Endothelial cell of umbilical vein (primary cell): ENCODE results near the gene PAX6. TPM values are rescaled to one million over a fixed set of nuclear protein-coding genes. Genes with fewer than 3 reads are reported as not detected.

Source experiments
- BruUV-seq: library from RNA; stranded (reverse); fragments of 400-500 nt; replicated peaks from 2 replicates; lab custom pipeline; 2021; lab: Mats Ljungman, UMichigan
- CTCF ChIA-PET: fragments of 300-600, 350-600 bp; sonication (Branson Sonifier 250); formaldehyde crosslinking; loops from one replicate; lab custom pipeline; 2021; ENCODE audit warnings: antibody characterized with exemption, inconsistent platforms; lab: Charles Lee
- POLR2A ChIA-PET: fragments of 300-600, 350-600 bp; sonication (Branson Sonifier 250); formaldehyde crosslinking; loops from one replicate; lab custom pipeline; 2021; ENCODE audit warnings: antibody characterized with exemption, inconsistent platforms; lab: Charles Lee
- DNase-seq: peaks from one replicate; pipeline ENCODE4 v3.0.0-alpha.2; 2011; ENCODE audit warnings: low read depth, low spot score
- FAIRE-seq: peaks from 2 replicates; lab custom pipeline; 2011; peaks lifted over from hg19 to GRCh38; lab: Jason Lieb, UNC
- H2AFZ ChIP-seq: 2 replicates; pipeline ENCODE4 v1.6.0; 2012; ENCODE audit warnings: low read depth, low read length, control low read depth, inconsistent platforms
- H3K27ac ChIP-seq: 2 replicates; pipeline ENCODE4 v1.5.1; 2011; ENCODE audit warnings: low read depth, mild to moderate bottlenecking, control low read depth, low read length, moderate library complexity; ENCODE audit not compliant: insufficient read depth
- H3K27me3 ChIP-seq, 2 experiments: 2 replicates each; pipeline versions ENCODE4 v1.6.0 to v1.6.1; 2011; ENCODE audit warnings: low read length in 2 of 2, mixed read lengths in 1 of 2; ENCODE audit not compliant: control insufficient read depth in 2 of 2, insufficient read depth in 2 of 2
- H3K36me3 ChIP-seq, 2 experiments: 2 replicates in 1 of 2; 3 replicates in 1 of 2; pipeline ENCODE4 v1.5.1; 2011; ENCODE audit warnings: low read length in 2 of 2, mild to moderate bottlenecking in 1 of 2, moderate library complexity in 1 of 2; ENCODE audit not compliant: control insufficient read depth in 2 of 2, insufficient read depth in 2 of 2; ENCODE audit errors: extremely low read depth in 1 of 2
- H3K4me1 ChIP-seq: 3 replicates; pipeline ENCODE4 v1.5.1; 2011; ENCODE audit warnings: mild to moderate bottlenecking, low read length; ENCODE audit not compliant: control insufficient read depth, insufficient read depth; ENCODE audit errors: extremely low read depth
- H3K4me2 ChIP-seq: 2 replicates; pipeline ENCODE4 v1.6.1; 2011; ENCODE audit warnings: low read length, control low read depth, mixed read lengths; ENCODE audit not compliant: insufficient read depth
- H3K4me3 ChIP-seq, 3 experiments: fragments of 200-600 bp in 1 of 3; sonication (generic), shearing (Covaris generic) in 1 of 3; replicated peaks in 1 of 3; 2 replicates each; pipeline ENCODE4 v1.5.1; 2011 to 2016; ENCODE audit warnings: control low read depth in 3 of 3, low read length in 3 of 3, mild to moderate bottlenecking in 2 of 3, inconsistent platforms in 1 of 3, low read depth in 1 of 3, moderate library complexity in 1 of 3; ENCODE audit not compliant: insufficient read depth in 1 of 3
- H3K79me2 ChIP-seq: 2 replicates; pipeline ENCODE4 v1.6.0; 2012; ENCODE audit warnings: low read length, inconsistent platforms; ENCODE audit not compliant: control insufficient read depth, insufficient read depth
- H3K9ac ChIP-seq: replicated peaks from 2 replicates; pipeline ENCODE3; 2011; ENCODE audit warnings: low read length, control low read depth; ENCODE audit not compliant: insufficient read depth; ENCODE audit errors: extremely low read depth
- H3K9me1 ChIP-seq: replicated peaks from 3 replicates; pipeline ENCODE4 v1.6.0; 2011; ENCODE audit warnings: mild to moderate bottlenecking, low read length; ENCODE audit not compliant: control insufficient read depth, insufficient read depth; ENCODE audit errors: extremely low read depth
- H3K9me3 ChIP-seq: replicated peaks from 2 replicates; pipeline ENCODE4 v1.5.1; 2012; ENCODE audit warnings: low read length, inconsistent platforms; ENCODE audit not compliant: control insufficient read depth, insufficient read depth
- H4K20me1 ChIP-seq: replicated peaks from 2 replicates; pipeline ENCODE3; 2011; ENCODE audit warnings: mild to moderate bottlenecking, low read length; ENCODE audit not compliant: control insufficient read depth, insufficient read depth; ENCODE audit errors: extremely low read depth
- EZH2 ChIP-seq: IDR thresholded peaks from 2 replicates; pipeline ENCODE4 v1.6.1; 2012; ENCODE audit warnings: borderline replicate concordance, low read depth, mild to moderate bottlenecking, moderate library complexity, low read length, inconsistent platforms; ENCODE audit not compliant: severe bottlenecking
- FOS ChIP-seq: IDR thresholded peaks from 2 replicates; pipeline ENCODE4 v1.6.1; 2011; ENCODE audit warnings: mild to moderate bottlenecking, low read length, moderate library complexity, borderline replicate concordance; ENCODE audit not compliant: insufficient read depth
- GATA2 ChIP-seq: IDR thresholded peaks from 2 replicates; pipeline ENCODE4 v1.7.0; 2011; ENCODE audit warnings: low read depth, mild to moderate bottlenecking, moderate library complexity, mixed read lengths, low read length; ENCODE audit not compliant: insufficient read length, insufficient read depth
- JUN ChIP-seq: IDR thresholded peaks from 2 replicates; pipeline ENCODE4 v1.6.1; 2011; ENCODE audit warnings: borderline replicate concordance, low read depth; ENCODE audit not compliant: insufficient read length, insufficient read depth
- MAX ChIP-seq: IDR thresholded peaks from 2 replicates; pipeline ENCODE4 v1.6.1; 2011; ENCODE audit not compliant: insufficient read depth, insufficient read length
- MYC ChIP-seq: IDR thresholded peaks from one replicate; pipeline ENCODE4 v1.6.1; 2011; ENCODE audit warnings: mild to moderate bottlenecking, low read depth, low read length
- POLR2A ChIP-seq: IDR thresholded peaks from 2 replicates; pipeline ENCODE4 v1.6.1; 2012; ENCODE audit warnings: low read depth, mild to moderate bottlenecking, control low read depth, low read length
- POLR2AphosphoS5 ChIP-seq: IDR thresholded peaks from 2 replicates; pipeline ENCODE4 v1.6.1; 2012; ENCODE audit warnings: low read depth, mild to moderate bottlenecking, control low read depth, low read length, moderate library complexity; ENCODE audit not compliant: insufficient read depth
- dilution Hi-C: fragments of 300-500 bp; cut with MboI; formaldehyde crosslinking; loops from one replicate; pipeline ENCODE4 v1.15.0; 2019; ENCODE audit warnings: low sequenced_read_pairs; ENCODE audit not compliant: extremely low pct_ligation_motif_present
- intact Hi-C: fragments of 100-400 bp; cut with micrococcal nuclease; formaldehyde crosslinking; loops from one replicate; pipeline ENCODE4 v1.10.0; 2022
- polyA plus RNA-seq, 4 experiments: library from polyadenylated mRNA; depleted of rRNA in 3 of 4; stranded (reverse) in 3 of 4; unstranded in 1 of 4; fragments of >200 nt; gene quantifications; 2 replicates each; pipeline versions ENCODE4 v1.2.1 to v1.2.3, GENCODE V29; 2011 to 2012; ENCODE audit warnings: missing spikeins in 1 of 4
- total RNA-seq: library from RNA; stranded (reverse); gene quantifications from 2 replicates; pipeline ENCODE4 v1.2.3, GENCODE V29; 2021
- TF ChIP-seq, protein P1 (sequence below), 2 donors: IDR thresholded peaks; 1 replicate in 1 of 2; 2 replicates in 1 of 2; pipeline ENCODE4 v1.5.1; 2011; ENCODE audit warnings: low read length in 2 of 2, mild to moderate bottlenecking in 2 of 2, moderate library complexity in 2 of 2, control low read depth in 1 of 2, inconsistent platforms in 1 of 2, low read depth in 1 of 2; ENCODE audit not compliant: insufficient read depth in 1 of 2; ENCODE audit errors: extremely low read depth in 1 of 2

The PAX6 gene
- total and polyA plus RNA-seq, 2 donors (not counting 3 experiments of a cell fraction or from before 2014, with no cell fraction given): not detected

GRCh38 chr11:31828217-31828616 is 17.1 kb upstream of the PAX6 start:
- FAIRE-seq (no peak), DNase-seq (no peak)
- BruUV-seq: no TSS peak
- Histone ChIP-seq H3K27ac (no peak overlapping the region), H3K9ac (no peak overlapping the region), H3K9me1 (no peaks in the 10 kb centered on the region), H2AFZ (no peak overlapping the region), H3K27me3 (peaks cover 69 to 89% of the 10 kb centered on the region in 2 experiments), H4K20me1 (no peaks in the 10 kb centered on the region), H3K4me3 (no peak overlapping the region), H3K9me3 (no peaks in the 10 kb centered on the region), H3K36me3 (no peaks in the 10 kb centered on the region), H3K4me1 (peaks cover 3% of the 10 kb centered on the region), H3K79me2 (no peaks in the 10 kb centered on the region), H3K4me2 (no peak overlapping the region)
- POLR2A ChIA-PET: no interaction called here
- no peak for TF ChIP-seq EZH2
- TF ChIP-seq, protein P1, sequence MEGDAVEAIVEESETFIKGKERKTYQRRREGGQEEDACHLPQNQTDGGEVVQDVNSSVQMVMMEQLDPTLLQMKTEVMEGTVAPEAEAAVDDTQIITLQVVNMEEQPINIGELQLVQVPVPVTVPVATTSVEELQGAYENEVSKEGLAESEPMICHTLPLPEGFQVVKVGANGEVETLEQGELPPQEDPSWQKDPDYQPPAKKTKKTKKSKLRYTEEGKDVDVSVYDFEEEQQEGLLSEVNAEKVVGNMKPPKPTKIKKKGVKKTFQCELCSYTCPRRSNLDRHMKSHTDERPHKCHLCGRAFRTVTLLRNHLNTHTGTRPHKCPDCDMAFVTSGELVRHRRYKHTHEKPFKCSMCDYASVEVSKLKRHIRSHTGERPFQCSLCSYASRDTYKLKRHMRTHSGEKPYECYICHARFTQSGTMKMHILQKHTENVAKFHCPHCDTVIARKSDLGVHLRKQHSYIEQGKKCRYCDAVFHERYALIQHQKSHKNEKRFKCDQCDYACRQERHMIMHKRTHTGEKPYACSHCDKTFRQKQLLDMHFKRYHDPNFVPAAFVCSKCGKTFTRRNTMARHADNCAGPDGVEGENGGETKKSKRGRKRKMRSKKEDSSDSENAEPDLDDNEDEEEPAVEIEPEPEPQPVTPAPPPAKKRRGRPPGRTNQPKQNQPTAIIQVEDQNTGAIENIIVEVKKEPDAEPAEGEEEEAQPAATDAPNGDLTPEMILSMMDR (IDR thresholded peaks at IDR 0.05; ENCODE audit: extremely low read depth in 1 of 2, insufficient read depth in 1 of 2, low read depth in 1 of 2, low read length in 2 of 2): no peak
- TF ChIP-seq POLR2AphosphoS5: no peak
- no peak for TF ChIP-seq MAX
- TF ChIP-seq POLR2A: no peak
- TF ChIP-seq GATA2: no peak
- TF ChIP-seq JUN: no peak
- TF ChIP-seq MYC: no peak
- no peak for TF ChIP-seq FOS
- CTCF ChIA-PET: no interaction called here
- intact Hi-C loops: loop anchor here (5.0 kb wide), 1 partner anchor 461 kb away; the partner anchor contains the start of genes DCDC1 and DNAJC24
- dilution Hi-C loops: no loop called here
